ENCODE data around the gene KCTD4.

The KCTD4 gene

GRCh38 chr13:45174478-45174877 is 26.4 kb downstream of the KCTD4 start:
- no peak for TF ChIP-seq FOXP2 (optimal IDR thresholded peaks at IDR 0.05; ENCODE audit: borderline replicate concordance, extremely low read depth, extremely low read length, insufficient read depth)
- TF ChIP-seq SIN3A (IDR thresholded peaks at IDR 0.05; ENCODE audit: borderline replicate concordance, insufficient read depth, low read length) = no peak
- no peak for TF ChIP-seq POLR2AphosphoS5 (IDR thresholded peaks at IDR 0.05; ENCODE audit: low read depth, low read length)
- no peak for TF ChIP-seq REST (IDR thresholded peaks at IDR 0.05; ENCODE audit: insufficient read depth in 1 of 2, low read depth in 2 of 2, low read length in 2 of 2)
- no peak for TF ChIP-seq TAF1 (IDR thresholded peaks at IDR 0.05; ENCODE audit: borderline replicate concordance, insufficient read depth, low read length)

- TF ChIP-seq TAF1 (IDR thresholded peaks at IDR 0.05; ENCODE audit: borderline replicate concordance, insufficient read depth, low read length) (no peak), REST (IDR thresholded peaks at IDR 0.05; ENCODE audit: insufficient read depth in 1 of 2, low read depth in 2 of 2, low read length in 2 of 2) (no peak), SIN3A (IDR thresholded peaks at IDR 0.05; ENCODE audit: borderline replicate concordance, insufficient read depth, low read length) (no peak), FOXP2 (optimal IDR thresholded peaks at IDR 0.05; ENCODE audit: borderline replicate concordance, extremely low read depth, extremely low read length, insufficient read depth) (no peak), POLR2AphosphoS5 (IDR thresholded peaks at IDR 0.05; ENCODE audit: low read depth, low read length) (no peak)
Observed at GRCh38 chr13:45168555-45168930, 32.3 kb downstream of the KCTD4 start.

DNA sequence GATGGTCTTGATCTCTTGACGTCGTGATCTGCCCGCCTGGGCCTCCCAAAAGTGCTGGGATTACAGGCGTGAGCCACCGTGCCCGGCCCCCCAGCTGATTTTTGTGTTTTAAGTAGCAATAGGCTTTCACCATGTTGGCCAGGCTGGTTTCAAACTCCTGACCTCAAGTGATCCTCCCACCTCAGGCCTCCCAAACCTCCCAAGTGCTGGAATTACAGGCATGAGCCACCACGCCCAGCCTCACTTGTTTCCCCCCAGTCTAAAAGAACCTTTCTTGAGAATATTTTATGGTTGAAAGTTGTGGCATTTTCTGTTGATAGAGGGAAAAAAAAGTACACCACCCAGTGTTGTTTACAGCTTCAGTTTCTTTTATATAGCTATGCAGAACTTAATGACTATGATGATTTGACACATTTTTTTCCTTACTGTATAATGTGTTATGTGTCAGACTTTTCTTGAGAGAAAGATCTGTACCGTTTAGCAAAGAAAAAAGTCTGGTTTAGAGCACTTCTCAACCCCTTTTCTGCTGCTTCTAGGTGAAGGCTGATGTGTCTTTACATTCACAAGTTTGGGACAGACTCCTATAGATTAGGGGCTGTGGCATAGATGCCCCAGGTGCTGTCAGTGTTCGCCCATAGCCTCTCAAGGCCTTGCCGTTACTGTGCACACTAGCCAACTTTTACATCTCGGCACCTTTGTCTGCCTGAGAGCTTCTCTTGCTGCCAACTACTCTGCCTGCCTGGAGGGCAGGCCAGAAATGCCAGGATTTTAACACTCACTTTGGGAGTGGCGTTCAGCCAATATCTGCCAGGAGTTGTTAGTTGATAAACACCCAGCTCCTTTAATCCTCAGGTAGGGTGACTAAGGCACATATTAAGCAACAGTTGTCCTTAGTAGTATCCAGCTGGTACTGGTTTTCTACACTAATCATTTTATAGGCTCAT is 33.0 kb downstream of the KCTD4 start:
- TF ChIP-seq POLR2AphosphoS5 (IDR thresholded peaks at IDR 0.05; ENCODE audit: low read depth, low read length) = no peak
- no peak for TF ChIP-seq TAF1 (IDR thresholded peaks at IDR 0.05; ENCODE audit: borderline replicate concordance, insufficient read depth, low read length)
- TF ChIP-seq FOXP2 (optimal IDR thresholded peaks at IDR 0.05; ENCODE audit: borderline replicate concordance, extremely low read depth, extremely low read length, insufficient read depth) = no peak
- no peak for TF ChIP-seq SIN3A (IDR thresholded peaks at IDR 0.05; ENCODE audit: borderline replicate concordance, insufficient read depth, low read length)
- no peak for TF ChIP-seq REST (IDR thresholded peaks at IDR 0.05; ENCODE audit: insufficient read depth in 1 of 2, low read depth in 2 of 2, low read length in 2 of 2)

- TF ChIP-seq POLR2AphosphoS5 (IDR thresholded peaks at IDR 0.05; ENCODE audit: low read depth, low read length) = no peak
- no peak for TF ChIP-seq TAF1 (IDR thresholded peaks at IDR 0.05; ENCODE audit: borderline replicate concordance, insufficient read depth, low read length)
Observed at GRCh38 chr13:45166858-45167257, 34.0 kb downstream of the KCTD4 start.

DNA sequence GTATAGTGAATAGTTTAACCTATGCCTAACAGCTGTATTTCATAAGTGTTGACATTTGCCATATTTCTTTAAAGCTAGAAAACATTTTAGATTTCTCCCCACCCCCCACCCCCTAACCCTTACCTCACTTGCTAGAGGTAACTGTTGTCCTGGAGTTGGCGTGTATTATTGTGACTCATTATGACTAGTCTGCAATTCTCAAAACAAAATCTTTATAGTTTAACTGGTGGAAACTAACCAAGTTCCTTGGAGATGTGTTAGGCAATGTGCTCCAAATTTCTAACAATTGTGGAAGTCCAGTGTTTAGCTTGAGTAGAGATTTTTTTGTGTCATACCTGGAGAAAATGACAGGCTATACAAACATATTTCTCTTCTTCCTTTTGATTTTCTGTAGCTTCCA is 38.0 kb downstream of the KCTD4 start:
- TF ChIP-seq SIN3A (IDR thresholded peaks at IDR 0.05; ENCODE audit: borderline replicate concordance, insufficient read depth, low read length) (no peak), TAF1 (IDR thresholded peaks at IDR 0.05; ENCODE audit: borderline replicate concordance, insufficient read depth, low read length) (no peak), POLR2AphosphoS5 (IDR thresholded peaks at IDR 0.05; ENCODE audit: low read depth, low read length) (no peak), FOXP2 (optimal IDR thresholded peaks at IDR 0.05; ENCODE audit: borderline replicate concordance, extremely low read depth, extremely low read length, insufficient read depth) (no peak), REST (IDR thresholded peaks at IDR 0.05; ENCODE audit: insufficient read depth in 1 of 2, low read depth in 2 of 2, low read length in 2 of 2) (no peak)
